MM.1S (cell line): ENCODE results near the gene TFDP2.
A peak's percentile ranks its signal among the peaks of the same experiment; 100 is the strongest.
"Not testable (repeated sequence)": the region's sequence is repeated elsewhere in the genome, so short reads cannot be mapped to it uniquely, and the experiment has no call there.

Experiments
- DNase-seq: peaks from one replicate; pipeline ENCODE4 v3.0.0-alpha.2; 2015
- H2AFZ ChIP-seq: fragments of 300-600 bp; sonication (generic); 2 replicates; pipeline ENCODE4 v1.6.0; 2016; ENCODE audit warnings: antibody characterized with exemption, low read length
- H3F3A ChIP-seq: fragments of 300-600 bp; sonication (generic); 2 replicates; pipeline ENCODE4 v1.6.1; 2016; ENCODE audit warnings: mild to moderate bottlenecking, antibody characterized with exemption, low read length, moderate library complexity, mixed read lengths; ENCODE audit not compliant: insufficient read depth
- H3K27ac ChIP-seq: fragments of 300-600 bp; sonication (generic); 2 replicates; pipeline ENCODE4 v1.5.1; 2016; ENCODE audit warnings: mild to moderate bottlenecking, low read length
- H3K27me3 ChIP-seq: fragments of 300-600 bp; sonication (generic); replicated peaks from 2 replicates; pipeline ENCODE4 v1.6.0; 2016; ENCODE audit warnings: low read length; ENCODE audit not compliant: insufficient read depth
- H3K36me3 ChIP-seq: fragments of 300-600 bp; sonication (generic); replicated peaks from 2 replicates; pipeline ENCODE4 v1.6.1; 2016; ENCODE audit warnings: mild to moderate bottlenecking, low read length, mixed read lengths; ENCODE audit not compliant: insufficient read depth
- H3K4me1 ChIP-seq: fragments of 300-600 bp; sonication (generic); 2 replicates; pipeline ENCODE4 v1.6.1; 2016; ENCODE audit warnings: low read length, mixed read lengths
- H3K4me2 ChIP-seq: fragments of 300-600 bp; sonication (generic); 2 replicates; pipeline ENCODE4 v1.6.0; 2016; ENCODE audit warnings: low read depth, low read length
- H3K4me3 ChIP-seq: fragments of 300-600 bp; sonication (generic); 2 replicates; pipeline ENCODE4 v1.5.1; 2016; ENCODE audit warnings: low read length, mixed read lengths
- H3K79me2 ChIP-seq: fragments of 300-600 bp; sonication (generic); 2 replicates; pipeline ENCODE4 v1.6.1; 2016; ENCODE audit warnings: mixed run types, low read length, mixed read lengths
- H3K9ac ChIP-seq: fragments of 300-600 bp; sonication (generic); 2 replicates; pipeline ENCODE4 v1.6.1; 2016; ENCODE audit warnings: low read length, mixed read lengths
- H3K9me2 ChIP-seq: fragments of 300-600 bp; sonication (generic); replicated peaks from 2 replicates; pipeline ENCODE4 v1.6.1; 2016; ENCODE audit warnings: mild to moderate bottlenecking, low read length, mixed read lengths; ENCODE audit not compliant: insufficient read depth
- H3K9me3 ChIP-seq: fragments of 300-600 bp; sonication (generic); replicated peaks from 2 replicates; pipeline ENCODE4 v1.6.1; 2016; ENCODE audit warnings: mild to moderate bottlenecking, low read length, mixed read lengths; ENCODE audit not compliant: insufficient read depth
- H4K20me1 ChIP-seq: fragments of 300-600 bp; sonication (generic); 2 replicates; pipeline ENCODE4 v1.6.1; 2016; ENCODE audit warnings: mild to moderate bottlenecking, low read length, moderate library complexity, mixed read lengths; ENCODE audit not compliant: insufficient read depth
- EZH2 ChIP-seq: fragments of 300-600 bp; sonication (generic); optimal IDR thresholded peaks from 2 replicates; pipeline ENCODE3; 2017; ENCODE audit warnings: low read depth, mild to moderate bottlenecking, antibody characterized with exemption, low read length, mixed read lengths
- EZH2phosphoT487 ChIP-seq: fragments of 300-600 bp; sonication (generic); IDR thresholded peaks from 2 replicates; pipeline ENCODE4 v1.6.1; 2018; ENCODE audit warnings: antibody characterized with exemption, low read length
- TF ChIP-seq, protein P1 (sequence below): fragments of 300-600 bp; sonication (generic); IDR thresholded peaks from 2 replicates; pipeline ENCODE4 v1.5.1; 2016; ENCODE audit warnings: antibody characterized with exemption, low read length, mixed read lengths

TFDP2 gene

DNA sequence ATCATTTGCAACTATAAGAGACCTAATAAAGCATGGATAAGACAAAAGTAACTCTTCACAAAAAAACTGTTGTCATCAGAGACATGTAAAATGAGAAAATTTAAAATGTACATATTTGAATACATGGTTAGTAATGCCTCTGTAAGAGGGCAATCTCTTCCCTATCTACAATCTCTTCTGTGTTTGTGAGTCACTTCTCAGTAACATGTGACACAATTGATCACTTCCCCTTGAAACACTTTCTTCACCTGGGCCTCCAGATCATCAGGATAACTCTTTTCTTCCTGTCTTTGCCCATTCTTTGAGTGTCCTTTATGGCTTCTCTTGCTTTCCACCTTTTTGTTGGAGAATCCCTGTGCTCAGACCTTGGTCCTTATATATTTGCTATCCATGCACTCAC lies 50.4 kb downstream of the TFDP2 start:
- TF ChIP-seq, protein P1, sequence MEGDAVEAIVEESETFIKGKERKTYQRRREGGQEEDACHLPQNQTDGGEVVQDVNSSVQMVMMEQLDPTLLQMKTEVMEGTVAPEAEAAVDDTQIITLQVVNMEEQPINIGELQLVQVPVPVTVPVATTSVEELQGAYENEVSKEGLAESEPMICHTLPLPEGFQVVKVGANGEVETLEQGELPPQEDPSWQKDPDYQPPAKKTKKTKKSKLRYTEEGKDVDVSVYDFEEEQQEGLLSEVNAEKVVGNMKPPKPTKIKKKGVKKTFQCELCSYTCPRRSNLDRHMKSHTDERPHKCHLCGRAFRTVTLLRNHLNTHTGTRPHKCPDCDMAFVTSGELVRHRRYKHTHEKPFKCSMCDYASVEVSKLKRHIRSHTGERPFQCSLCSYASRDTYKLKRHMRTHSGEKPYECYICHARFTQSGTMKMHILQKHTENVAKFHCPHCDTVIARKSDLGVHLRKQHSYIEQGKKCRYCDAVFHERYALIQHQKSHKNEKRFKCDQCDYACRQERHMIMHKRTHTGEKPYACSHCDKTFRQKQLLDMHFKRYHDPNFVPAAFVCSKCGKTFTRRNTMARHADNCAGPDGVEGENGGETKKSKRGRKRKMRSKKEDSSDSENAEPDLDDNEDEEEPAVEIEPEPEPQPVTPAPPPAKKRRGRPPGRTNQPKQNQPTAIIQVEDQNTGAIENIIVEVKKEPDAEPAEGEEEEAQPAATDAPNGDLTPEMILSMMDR, result no peak
- TF ChIP-seq EZH2 (no peak), EZH2phosphoT487 (no peak)
- Histone ChIP-seq H3K27ac (no peak overlapping the region), H3K9me3 (no peaks in the 10 kb centered on the region), H3K27me3 (no peaks in the 10 kb centered on the region), H3K36me3 (no peaks in the 10 kb centered on the region), H2AFZ (no peak overlapping the region), H3K4me1 (no peaks in the 10 kb centered on the region), H3K9ac (no peak overlapping the region), H4K20me1 (no peaks in the 10 kb centered on the region), H3K4me3 (no peak overlapping the region), H3K9me2 (no peaks in the 10 kb centered on the region), H3F3A (0 out of 2 replicates have a peak, but pooled peaks cover 3% of the 10 kb centered on the region), H3K4me2 (no peak overlapping the region), H3K79me2 (no peaks in the 10 kb centered on the region)
- DNase-seq, result no peak

DNA sequence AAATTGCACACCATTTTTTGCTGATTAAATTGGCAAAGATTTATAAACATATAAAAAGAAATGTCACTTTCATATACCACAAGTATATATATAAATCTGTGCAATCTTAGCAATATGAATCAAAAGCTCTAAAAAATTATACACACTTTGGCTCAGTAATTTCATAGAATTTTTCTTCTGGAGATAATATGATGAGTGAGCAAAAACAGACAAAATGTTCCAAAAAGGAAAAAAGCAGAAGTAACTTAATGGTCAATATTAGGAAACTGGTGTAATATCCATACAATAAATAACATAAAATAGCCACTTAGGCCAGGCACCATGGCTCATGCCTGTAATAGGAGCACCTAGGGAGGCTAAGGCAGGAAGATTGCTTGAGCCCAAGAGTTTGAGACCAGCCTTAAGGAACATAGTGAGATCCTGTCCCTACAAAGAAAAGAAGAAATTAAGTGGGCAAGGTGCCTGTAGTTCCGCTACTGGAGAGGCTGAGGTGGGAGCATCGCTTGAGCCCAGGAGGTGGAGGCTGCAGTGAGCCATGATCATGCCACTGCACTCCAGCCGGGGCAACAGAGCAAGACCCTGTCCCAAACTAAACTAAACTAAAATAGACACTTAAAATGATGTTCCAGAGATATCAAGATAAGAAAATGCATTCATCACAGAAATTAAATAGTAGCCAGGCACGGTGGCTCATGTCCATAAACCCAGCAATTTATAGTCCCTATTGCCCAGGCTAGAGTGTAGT lies 52.1 kb downstream of the TFDP2 start:
- H3K4me1 ChIP-seq, result no peaks in the 10 kb centered on the region

GRCh38 chr3:142095841-142096240 lies 53.5 kb downstream of the TFDP2 start:
- peak; percentile 54 for DNase-seq
- Histone ChIP-seq H3K9me3 (no peaks in the 10 kb centered on the region), H3K27ac (no peak overlapping the region), H3K36me3 (no peaks in the 10 kb centered on the region), H3K27me3 (no peaks in the 10 kb centered on the region), H3K4me2 (no peak overlapping the region), H4K20me1 (no peaks in the 10 kb centered on the region), H3F3A (0 out of 2 replicates have a peak, but pooled peaks cover 3% of the 10 kb centered on the region), H2AFZ (no peak overlapping the region), H3K4me3 (no peak overlapping the region), H3K4me1 (no peaks in the 10 kb centered on the region), H3K9ac (no peak overlapping the region), H3K79me2 (no peaks in the 10 kb centered on the region), H3K9me2 (no peaks in the 10 kb centered on the region)
- TF ChIP-seq, protein P1, result no peak
- TF ChIP-seq EZH2phosphoT487 (no peak), EZH2 (no peak)

More for the DNA sequence above, 52.1 kb downstream of the TFDP2 start:
- no peaks in the 10 kb centered on the region for H3K79me2 ChIP-seq
- H3K27ac ChIP-seq, result no peak overlapping the region
- 0 out of 2 replicates have a peak, but pooled peaks cover 3% of the 10 kb centered on the region for H3F3A ChIP-seq
- no peak overlapping the region for H3K4me3 ChIP-seq
- no peak for DNase-seq
- TF ChIP-seq, protein P1, result no peak
- no peak for TF ChIP-seq EZH2
- TF ChIP-seq EZH2phosphoT487, result no peak
- no peak overlapping the region for H3K9ac ChIP-seq
- H3K9me2 ChIP-seq, result no peaks in the 10 kb centered on the region
- no peak overlapping the region for H2AFZ ChIP-seq
- no peaks in the 10 kb centered on the region for H4K20me1 ChIP-seq
- no peak overlapping the region for H3K4me2 ChIP-seq
- H3K27me3 ChIP-seq, result no peaks in the 10 kb centered on the region
- H3K9me3 ChIP-seq, result no peaks in the 10 kb centered on the region
- no peaks in the 10 kb centered on the region for H3K36me3 ChIP-seq

DNA sequence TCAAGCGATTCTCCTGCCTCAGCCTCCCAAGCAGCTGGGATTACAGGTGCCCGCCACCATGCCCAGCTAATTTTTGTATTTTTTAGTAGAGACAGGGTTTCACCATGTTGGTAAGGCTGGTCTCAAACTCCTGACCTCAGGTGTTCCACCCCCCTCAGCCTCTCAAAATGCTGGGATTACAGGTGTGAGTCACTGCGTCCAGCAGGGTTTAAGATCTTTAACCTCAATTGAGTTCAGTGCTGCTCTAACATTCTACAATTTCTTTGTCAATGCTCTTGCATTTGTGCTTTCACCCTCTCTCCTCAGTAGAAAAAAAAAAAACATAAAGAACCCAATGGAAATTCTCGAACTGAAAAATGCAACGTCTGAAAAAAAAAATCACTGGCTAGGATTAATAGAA lies 60.4 kb downstream of the TFDP2 start:
- H3K79me2 ChIP-seq, H2AFZ ChIP-seq, H3K27ac ChIP-seq, H3K4me3 ChIP-seq, H3F3A ChIP-seq, H3K4me1 ChIP-seq, H3K36me3 ChIP-seq, DNase-seq, H4K20me1 ChIP-seq, H3K9me3 ChIP-seq, H3K9ac ChIP-seq, H3K9me2 ChIP-seq, H3K27me3 ChIP-seq, H3K4me2 ChIP-seq: not testable (repeated sequence)
